SIG-M5 (cell line): ENCODE measurements around the gene DHDH.

Source experiments
- DNase-seq: peaks from one replicate; lab custom pipeline; 2025; lab: John Stamatoyannopoulos, UW

DHDH gene

GRCh38 chr19:48950830-48951519, 17.5 kb downstream of the DHDH start:
- no peak for DNase-seq

GRCh38 chr19:48953141-48953540, 19.6 kb downstream of the DHDH start:
- no peak for DNase-seq

DNA sequence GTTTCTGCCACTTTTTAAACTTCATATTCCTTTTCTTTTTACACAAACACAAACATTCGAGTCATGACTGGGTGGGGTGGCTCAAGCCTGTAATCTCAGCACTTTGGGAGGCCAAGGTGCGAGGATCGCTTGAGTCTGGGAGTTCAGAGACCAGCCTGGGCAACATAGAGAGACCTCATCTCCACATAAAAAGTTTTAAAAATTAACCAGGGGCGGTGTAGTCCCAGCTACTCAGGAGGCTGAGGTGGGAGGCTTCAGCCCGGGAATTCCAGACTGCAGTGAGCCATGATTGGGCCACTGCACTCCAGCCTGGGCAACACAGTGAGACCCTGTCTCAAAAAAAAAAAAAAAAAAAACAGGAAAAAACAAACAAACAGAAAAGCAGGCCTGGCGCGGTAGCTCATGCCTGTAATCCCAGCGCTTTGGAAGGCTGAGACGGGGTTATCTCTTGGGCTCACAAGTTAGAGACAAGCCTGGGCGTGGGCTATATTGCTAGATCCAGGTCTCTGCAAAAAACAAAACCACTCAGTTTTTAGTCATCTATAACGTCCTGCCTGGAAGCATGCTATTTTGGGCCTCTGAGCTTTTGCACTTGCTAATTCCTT, 20.6 kb downstream of the DHDH start:
- no peak for DNase-seq

DNA sequence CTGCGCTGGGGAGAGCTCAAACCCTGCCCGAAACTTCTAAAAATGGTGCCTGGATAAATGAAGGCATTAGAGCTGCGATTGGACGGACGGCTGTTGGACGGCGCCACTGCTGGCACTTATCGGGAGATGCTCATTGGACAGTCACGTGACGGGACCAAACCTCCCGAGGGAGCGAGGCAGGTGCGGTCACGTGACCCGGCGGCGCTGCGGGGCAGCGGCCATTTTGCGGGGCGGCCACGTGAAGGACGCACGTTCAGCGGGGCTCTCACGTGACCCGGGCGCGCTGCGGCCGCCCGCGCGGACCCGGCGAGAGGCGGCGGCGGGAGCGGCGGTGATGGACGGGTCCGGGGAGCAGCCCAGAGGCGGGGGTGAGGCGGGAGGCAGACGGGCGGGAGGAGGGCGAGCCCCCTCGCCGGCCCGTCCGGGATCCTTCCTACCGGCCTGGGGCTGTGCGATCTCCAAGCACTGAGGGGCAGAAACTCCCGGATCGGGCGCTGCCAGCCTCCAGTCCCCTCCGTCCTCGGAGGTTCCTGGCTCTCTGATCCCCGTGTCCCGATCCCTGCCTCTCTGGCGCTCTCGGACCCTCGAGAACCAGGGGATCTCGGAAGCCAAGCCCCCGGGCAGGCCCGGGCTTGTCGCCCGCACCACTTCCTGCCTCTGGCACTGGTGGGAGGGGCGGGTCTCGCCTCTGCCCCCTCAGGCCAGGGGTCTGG, 21.3 kb downstream of the DHDH start, which contains the start of gene BAX:
Gene BAX, plus strand, starts transcription at position 281 of the 713 bp plus-strand sequence. Its CDS starts 54 bp downstream, at position 335.
- peak; percentile 29 for DNase-seq

DNA sequence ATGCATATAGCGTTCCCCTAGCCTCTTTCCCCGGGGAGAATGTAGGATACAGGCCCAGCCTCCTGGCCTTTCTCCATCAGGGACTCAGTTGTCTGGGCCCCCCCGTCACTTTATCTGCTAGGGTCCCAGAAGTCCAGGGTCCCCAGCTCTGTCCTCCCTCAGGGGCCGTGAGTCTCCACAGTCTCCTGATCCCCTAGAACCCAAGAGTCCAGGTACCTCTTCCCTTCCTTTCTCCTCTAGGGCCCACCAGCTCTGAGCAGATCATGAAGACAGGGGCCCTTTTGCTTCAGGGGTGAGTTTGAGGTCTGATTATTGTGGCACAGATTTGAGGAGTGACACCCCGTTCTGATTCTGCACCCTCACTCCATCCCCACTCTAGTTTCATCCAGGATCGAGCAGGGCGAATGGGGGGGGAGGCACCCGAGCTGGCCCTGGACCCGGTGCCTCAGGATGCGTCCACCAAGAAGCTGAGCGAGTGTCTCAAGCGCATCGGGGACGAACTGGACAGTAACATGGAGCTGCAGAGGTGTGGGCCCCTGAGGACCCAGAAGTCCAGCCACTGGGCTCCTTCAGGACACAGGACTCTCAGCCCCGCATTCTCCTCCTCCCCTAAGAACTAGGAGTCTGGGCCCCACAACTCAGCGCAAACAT, 21.9 kb downstream of the DHDH start:
- DNase-seq, result no peak

DNA sequence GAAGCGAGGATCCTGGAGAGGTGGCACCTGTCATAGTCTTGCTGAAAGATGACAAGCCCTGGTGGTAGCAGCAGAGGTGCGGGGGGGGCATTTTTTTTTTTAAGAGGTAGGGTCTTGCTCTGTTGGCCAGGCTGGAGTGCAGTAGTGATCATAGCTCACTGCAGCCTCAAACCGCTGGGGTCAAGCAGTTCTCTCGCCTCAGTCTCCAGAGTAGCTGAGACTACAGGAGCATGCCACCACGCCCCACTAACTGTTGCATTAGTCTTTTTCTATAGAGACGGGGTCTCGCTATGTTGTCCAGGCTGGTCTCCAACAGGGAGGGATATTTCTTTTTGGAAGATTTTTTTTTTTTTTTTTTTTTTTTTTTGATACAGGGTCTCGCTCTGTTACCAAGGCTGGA, 24.5 kb downstream of the DHDH start:
- no peak for DNase-seq

GRCh38 chr19:48959341-48960239, 26.1 kb downstream of the DHDH start:
- DNase-seq, result no peak

DNA sequence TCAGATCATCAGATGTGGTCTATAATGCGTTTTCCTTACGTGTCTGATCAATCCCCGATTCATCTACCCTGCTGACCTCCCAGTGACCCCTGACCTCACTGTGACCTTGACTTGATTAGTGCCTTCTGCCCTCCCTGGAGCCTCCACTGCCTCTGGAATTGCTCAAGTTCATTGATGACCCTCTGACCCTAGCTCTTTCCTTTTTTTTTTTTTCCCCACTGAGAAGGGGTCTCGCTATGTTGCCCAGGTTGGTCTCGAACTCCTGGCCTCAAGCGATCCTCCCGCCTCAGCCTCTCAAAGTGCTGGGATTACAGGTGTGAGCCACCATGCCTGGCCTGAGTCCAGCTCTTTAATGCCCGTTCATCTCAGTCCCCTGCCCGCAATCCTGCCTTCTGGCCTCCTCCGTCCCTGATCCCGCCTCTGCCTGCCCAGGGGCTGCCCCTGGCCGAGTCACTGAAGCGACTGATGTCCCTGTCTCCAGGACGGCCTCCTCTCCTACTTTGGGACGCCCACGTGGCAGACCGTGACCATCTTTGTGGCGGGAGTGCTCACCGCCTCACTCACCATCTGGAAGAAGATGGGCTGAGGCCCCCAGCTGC, 27.7 kb downstream of the DHDH start:
- no peak for DNase-seq

- no peak for DNase-seq
Observed at GRCh38 chr19:48961673-48962028, 28.2 kb downstream of the DHDH start.

- DNase-seq, result peak; percentile 24
Observed at GRCh38 chr19:48962029-48962848, 28.7 kb downstream of the DHDH start.

DNA sequence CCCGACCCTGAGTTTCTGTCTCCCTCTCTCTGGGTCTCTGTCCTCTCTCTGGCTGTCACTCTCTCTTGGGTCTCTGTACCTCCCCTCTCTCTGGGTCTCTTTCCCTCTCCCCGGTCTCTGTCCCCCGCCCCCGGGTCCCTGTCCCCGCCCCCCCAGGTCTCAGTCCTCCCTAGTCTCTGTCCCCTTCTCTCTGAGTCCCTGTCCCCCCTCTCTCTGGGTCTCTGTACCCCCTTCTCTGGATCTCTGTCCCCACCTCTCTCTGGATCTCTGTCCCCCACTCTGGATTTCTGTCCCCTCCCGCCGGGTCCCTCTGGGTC, 29.3 kb downstream of the DHDH start:
- no peak for DNase-seq

DNA sequence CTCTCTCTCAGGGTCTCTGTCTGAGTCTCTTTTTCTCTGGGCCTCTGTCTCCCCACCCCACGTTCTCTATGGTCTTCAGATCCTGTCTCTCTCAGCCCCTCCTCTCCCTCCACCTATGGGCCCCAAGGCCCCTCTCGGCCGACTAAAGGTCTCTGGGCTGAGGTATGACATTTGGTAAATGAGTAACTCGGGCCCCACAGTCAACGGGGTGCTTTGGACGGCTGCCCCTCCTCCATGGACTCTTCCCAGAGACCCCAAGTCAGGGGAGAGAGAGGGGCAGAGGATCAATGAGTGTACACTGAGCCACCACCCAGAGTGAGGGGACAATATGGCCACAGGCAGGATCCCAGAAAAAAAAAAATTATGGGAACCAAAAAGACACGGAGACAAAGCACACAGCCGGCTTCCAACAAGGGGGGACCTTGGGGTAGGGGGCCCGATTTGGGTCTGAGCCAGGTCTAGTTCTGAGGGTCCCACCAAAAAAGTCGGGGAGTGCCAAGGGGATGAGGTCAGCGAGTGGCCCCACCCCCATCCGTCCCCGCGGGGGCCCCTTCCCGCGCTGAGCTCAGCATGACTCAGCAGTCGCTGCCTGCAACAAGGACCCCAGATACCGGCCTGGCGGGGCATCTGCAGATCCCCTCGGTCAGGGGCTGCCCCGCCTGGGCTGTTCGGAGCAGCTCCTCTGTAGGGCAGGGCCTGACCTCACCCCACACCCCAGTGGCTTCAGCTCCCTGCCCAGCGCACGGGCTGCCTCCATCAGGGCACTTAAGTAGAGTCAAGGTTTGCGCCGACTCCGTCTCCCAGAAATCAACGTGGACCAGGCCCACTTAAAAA, 30.1 kb downstream of the DHDH start:
- no peak for DNase-seq

GRCh38 chr19:48964205-48965039, 30.9 kb downstream of the DHDH start:
- no peak for DNase-seq

DNA sequence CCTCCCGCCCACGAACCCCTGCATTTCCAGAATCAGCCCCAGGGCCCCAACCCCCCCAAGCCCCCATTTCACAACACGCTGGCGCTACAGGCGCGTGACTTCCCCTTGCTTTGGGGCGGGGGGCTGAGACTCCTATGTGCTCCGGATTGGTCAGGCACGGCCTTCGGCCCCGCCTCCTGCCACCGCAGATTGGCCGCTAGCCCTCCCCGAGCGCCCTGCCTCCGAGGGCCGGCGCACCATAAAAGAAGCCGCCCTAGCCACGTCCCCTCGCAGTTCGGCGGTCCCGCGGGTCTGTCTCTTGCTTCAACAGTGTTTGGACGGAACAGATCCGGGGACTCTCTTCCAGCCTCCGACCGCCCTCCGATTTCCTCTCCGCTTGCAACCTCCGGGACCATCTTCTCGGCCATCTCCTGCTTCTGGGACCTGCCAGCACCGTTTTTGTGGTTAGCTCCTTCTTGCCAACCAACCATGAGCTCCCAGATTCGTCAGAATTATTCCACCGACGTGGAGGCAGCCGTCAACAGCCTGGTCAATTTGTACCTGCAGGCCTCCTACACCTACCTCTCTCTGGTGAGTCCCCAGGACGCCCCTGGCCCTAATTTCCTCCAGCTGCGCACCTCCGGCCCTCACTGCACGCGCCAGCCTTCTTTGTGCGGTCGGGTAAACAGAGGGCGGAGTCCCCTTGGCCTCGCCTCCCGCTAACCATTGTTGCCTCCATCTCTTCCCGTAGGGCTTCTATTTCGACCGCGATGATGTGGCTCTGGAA, 31.7 kb downstream of the DHDH start, which contains the start of gene FTL:
Gene FTL, plus strand, starts transcription at position 270 of the 766 bp plus-strand sequence. Its CDS starts 199 bp downstream, at position 469.
- DNase-seq, result peak; percentile 66

- DNase-seq, result no peak
Observed at GRCh38 chr19:48965806-48966540, 32.5 kb downstream of the DHDH start.

- no peak for DNase-seq
Observed at GRCh38 chr19:48966541-48967345, 33.2 kb downstream of the DHDH start.
